Measurements from ENCODE around the gene PIGU.
"Not testable (repeated sequence)": the region's sequence is repeated elsewhere in the genome, so short reads cannot be mapped to it uniquely, and the experiment has no call there.

Gene PIGU

GRCh38 chr20:34530342-34530741 lies 146.6 kb downstream of the PIGU start:
- DNase-seq (ENCODE audit: low spot score), result no peak

GRCh38 chr20:34529742-34530141 lies 147.2 kb downstream of the PIGU start:
- no peak for DNase-seq (ENCODE audit: low spot score)

DNA sequence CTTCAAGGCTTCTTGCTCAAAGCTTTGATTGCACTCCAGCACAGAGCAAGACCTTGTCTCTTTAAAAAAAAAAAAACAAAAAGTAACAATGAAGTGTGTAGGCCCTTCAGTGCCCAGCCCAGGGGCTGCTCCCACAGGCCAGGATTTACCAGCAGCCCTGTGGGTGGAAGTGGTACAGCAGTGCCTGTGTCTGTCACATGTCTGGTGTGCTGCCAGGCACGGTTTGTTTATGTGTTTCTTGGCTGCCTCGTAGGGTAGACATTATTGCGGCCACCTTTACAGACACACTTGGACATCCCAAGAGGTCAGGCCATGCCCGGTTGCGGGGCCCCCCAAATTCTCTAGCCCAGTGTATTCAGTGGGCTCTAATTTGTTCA lies 148.0 kb downstream of the PIGU start:
- DNase-seq (ENCODE audit: low spot score), result no peak

DNA sequence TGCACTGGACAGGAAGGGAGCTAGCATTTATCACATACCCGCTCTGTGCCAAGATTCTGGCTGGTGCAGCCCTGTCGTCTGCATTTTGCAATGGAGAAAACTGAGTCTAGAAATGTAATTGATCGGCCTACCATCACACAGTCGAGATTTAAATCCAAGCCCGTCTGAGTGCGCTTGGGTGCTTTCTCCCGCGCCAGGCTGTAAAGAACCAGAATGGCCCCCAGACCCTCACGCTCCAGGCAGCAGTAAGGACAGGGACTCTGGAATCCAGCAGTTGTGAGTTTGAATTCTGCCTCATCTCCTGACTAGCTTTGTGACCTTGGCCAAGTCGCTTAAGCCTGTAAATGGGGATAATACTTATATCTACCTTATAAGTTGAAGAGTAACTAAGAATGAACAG lies 149.9 kb downstream of the PIGU start:
- no peak for DNase-seq (ENCODE audit: low spot score)

- no peak for DNase-seq (ENCODE audit: low spot score)
Measured at GRCh38 chr20:34526466-34526865, 150.4 kb downstream of the PIGU start.

- no peak for DNase-seq (ENCODE audit: low spot score)
Measured at GRCh38 chr20:34525709-34526416, 151.0 kb downstream of the PIGU start.

DNA sequence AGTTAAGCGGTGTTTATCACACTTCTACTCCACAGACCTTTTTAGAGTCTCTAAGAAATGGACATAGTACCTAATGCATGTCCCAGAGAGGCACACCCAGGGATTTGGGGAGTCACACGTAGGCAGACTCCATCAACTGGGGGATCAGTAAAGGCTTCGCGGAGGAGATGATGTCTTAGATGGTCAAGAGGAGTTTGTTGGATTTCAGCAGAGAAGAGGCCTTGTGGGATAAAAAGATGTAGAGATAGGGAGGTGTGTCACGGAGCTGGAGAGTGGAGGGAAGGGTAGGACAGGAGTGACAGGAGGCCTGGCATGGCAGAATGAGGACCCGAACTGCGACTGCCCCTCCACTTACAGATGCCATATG lies 151.6 kb downstream of the PIGU start:
- no peak for DNase-seq (ENCODE audit: low spot score)

- DNase-seq (ENCODE audit: low spot score), result no peak
Measured at GRCh38 chr20:34524426-34524825, 152.5 kb downstream of the PIGU start.

GRCh38 chr20:34522969-34523871 lies 153.7 kb downstream of the PIGU start:
- peak; percentile 50 for DNase-seq (ENCODE audit: low spot score)

DNA sequence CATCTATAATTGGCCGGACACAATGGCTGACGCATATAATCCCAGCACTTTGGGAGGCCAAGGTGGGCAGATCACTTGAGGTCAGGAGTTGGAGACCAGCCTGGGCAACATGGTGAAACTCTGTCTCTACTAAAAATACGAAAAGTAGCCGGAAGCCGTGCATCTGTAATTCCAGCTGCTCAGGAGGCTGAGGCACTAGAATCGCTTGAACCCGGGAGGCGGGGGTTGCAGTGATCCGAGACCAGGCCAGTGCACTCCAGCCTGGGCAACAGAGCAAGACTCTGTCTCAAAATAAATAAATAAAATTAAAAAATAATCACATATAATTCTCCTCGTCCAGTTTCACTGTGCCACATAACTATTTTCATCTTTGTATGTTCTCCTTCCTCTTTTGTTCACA lies 157.1 kb downstream of the PIGU start:
- not testable (repeated sequence) for DNase-seq (ENCODE audit: low spot score)

GRCh38 chr20:34518863-34519262 lies 158.0 kb downstream of the PIGU start:
- DNase-seq (ENCODE audit: low spot score), result not testable (repeated sequence)

DNA sequence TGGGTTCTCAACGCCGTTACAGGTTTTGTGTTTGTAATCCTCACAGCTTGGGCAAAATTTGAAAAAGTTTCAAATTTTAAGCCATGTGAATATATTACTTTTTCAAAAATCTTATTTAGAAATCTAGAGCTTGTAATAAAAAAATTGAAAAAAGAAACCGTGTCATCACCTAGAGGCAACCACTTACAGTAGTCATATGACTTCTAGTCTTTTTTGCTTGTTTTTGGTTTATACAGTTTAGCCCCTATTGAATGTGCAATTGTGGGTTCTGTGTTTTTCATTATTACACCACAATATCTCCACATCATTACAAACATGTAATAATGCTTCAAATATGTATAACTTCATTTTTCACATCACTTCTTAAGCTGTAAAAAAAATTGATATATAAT lies 159.8 kb downstream of the PIGU start:
- DNase-seq (ENCODE audit: low spot score), result no peak

- DNase-seq (ENCODE audit: low spot score), result peak; percentile 95
Measured at GRCh38 chr20:34516247-34517113, 160.4 kb downstream of the PIGU start, which contains the start of gene DYNLRB1. Gene DYNLRB1, plus strand, starts transcription at chr20:34516422. Its CDS starts 37 bp downstream, at chr20:34516459.

DNA sequence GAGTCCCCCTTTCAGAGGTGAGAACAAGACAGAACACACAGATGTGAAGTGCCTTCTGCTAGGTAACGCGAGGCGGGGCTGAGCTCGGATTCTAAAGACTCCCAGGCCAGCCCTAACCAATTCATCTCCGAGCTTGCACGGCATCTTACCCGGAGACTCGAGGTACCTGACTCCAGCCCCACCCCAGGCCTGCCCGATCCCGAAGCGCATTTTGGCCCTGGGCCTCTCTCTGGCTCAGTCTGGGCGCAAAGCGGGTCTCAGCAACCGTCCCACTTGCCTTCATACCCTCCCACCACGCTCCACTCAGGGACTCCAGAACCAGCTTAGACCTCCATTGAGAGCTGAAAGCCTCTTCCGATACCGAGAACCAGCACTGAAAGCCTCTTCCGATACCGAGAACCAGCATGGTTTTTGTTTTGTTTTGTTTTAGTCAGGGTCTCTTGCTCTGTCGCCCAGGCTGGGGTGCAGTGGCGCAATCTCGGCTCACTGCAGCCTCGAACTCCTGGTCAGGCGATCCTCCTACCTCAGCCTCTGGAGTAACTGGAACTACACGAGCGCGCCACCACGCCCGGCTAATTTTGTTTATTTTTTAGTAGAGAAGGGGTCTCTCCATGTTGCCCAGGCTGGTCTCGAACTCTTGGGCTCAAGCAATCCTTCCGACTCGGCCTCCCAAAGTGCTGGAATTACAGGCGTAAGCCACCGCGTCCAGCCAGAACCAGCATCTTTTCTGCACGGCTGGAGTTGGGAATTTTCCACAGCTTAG lies 161.2 kb downstream of the PIGU start:
- peak; percentile 80 for DNase-seq (ENCODE audit: low spot score)

DNA sequence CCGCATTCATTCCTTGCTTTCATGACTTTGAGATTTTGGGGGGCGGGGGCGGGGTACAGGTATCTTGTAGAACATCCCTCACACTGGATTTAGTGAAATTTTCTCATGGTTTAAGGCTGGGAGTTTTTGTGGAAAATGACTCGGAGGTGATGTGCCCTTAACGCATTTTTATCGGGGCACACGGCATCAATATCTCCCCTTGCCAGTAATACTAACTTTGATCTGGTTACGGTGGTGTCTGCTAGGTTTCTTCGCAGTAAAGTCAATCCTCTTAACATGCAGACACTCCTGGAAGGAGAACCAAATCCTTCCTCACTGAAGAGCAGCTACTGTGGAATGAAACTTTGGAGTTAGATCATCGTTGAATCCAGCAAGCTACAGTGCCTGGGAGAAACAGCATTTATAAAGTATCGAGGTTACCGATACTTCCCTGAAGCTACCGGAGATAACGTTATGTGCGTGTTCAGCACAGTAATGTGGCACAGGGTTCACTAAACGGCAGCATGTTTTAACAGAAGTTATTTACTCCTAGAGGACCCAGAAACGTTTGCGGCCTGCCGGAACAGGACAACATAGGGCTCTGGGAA lies 161.9 kb downstream of the PIGU start:
- DNase-seq (ENCODE audit: low spot score), result no peak

GRCh38 chr20:34514034-34514433 lies 162.9 kb downstream of the PIGU start:
- not testable (repeated sequence) for DNase-seq (ENCODE audit: low spot score)

- DNase-seq (ENCODE audit: low spot score), result peak; percentile 52
Measured at GRCh38 chr20:34512955-34513419, 163.9 kb downstream of the PIGU start.

- DNase-seq (ENCODE audit: low spot score), result no peak
Measured at GRCh38 chr20:34512266-34512954, 164.5 kb downstream of the PIGU start.

GRCh38 chr20:34511891-34512265 lies 165.0 kb downstream of the PIGU start:
- no peak for DNase-seq (ENCODE audit: low spot score)

- DNase-seq (ENCODE audit: low spot score), result no peak
Measured at GRCh38 chr20:34510575-34510974, 166.3 kb downstream of the PIGU start.
